HG02840 (cell line): Measurements from ENCODE around the gene DUSP16.
"Not testable (repeated sequence)": the region's sequence is repeated elsewhere in the genome, so short reads cannot be mapped to it uniquely, and the experiment has no call there.

Source experiments
- ATAC-seq: cut with Tn5 transposase; IDR thresholded peaks from one replicate; pipeline ENCODE4 v1.9.1; 2021; ENCODE audit warnings: mild to moderate bottlenecking, moderate library complexity, moderate number of reproducible peaks; ENCODE audit not compliant: unreplicated experiment, low FRiP score

Gene DUSP16

DNA sequence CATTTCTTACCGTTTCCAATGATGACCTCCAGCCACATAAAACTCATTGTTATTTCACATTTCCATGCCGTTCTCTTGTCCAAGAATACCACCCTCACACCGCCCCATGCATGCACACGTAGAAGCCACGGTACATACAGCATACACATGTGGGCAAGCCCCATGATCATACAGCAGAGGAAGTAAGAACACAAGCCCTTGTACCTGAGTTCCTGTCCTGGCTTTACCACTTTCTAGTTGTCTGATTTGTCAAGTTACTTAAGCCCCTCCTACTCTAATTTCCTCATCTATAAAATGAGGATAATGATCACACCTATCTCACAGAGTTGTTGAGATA, 59.9 kb downstream of the DUSP16 start:
- no peak for ATAC-seq

DNA sequence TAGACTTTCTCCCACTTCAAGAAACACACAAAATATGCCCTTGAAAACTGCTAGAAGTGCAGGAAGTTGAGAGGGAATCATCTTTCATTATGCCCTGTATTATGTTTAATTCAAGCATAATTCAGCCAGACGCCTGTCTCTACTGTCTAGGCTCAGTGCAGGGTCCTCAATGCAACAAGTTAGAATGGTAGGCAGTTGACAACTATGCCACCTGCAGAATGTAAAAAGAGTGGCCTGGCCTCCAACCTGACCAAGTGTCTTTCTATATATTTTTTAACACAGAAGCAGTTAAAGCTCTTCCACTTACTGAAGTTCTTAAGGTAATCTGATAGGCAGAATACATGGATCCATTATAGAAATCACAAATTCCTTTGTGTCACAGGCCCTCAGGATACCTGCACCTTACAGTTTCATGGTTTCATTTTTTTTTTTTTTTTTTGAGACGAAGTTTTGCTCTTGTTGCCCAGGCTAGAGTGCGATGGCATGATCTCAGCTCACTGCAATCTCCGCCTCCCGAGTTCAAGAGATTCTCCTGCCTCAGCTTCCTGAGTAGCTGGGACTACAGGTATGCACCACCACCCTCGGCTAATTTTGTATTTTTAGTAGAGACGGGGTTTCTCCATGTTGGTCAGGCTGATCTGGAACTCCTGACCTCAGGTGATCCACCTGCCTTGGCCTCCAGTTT, 60.4 kb downstream of the DUSP16 start:
- ATAC-seq = not testable (repeated sequence)

DNA sequence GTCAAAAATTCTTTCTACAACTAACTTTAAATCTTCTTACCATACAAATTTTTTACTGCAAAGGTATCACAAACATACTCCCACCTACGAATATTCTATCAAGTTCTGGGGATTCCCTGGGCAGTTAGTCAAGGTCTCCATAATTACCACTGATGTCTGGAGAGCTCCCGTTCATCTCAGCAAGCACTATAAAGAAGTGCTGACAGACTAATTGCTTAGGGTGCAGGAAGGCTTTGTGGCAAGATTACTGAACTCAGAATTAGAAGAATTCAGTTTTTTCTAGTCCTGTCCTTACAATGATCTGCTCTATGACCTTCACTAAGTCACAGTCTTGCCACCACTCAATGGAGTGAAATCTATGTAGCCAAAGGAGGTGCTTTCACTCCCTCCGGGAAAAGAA, 61.5 kb downstream of the DUSP16 start:
- ATAC-seq = no peak

DNA sequence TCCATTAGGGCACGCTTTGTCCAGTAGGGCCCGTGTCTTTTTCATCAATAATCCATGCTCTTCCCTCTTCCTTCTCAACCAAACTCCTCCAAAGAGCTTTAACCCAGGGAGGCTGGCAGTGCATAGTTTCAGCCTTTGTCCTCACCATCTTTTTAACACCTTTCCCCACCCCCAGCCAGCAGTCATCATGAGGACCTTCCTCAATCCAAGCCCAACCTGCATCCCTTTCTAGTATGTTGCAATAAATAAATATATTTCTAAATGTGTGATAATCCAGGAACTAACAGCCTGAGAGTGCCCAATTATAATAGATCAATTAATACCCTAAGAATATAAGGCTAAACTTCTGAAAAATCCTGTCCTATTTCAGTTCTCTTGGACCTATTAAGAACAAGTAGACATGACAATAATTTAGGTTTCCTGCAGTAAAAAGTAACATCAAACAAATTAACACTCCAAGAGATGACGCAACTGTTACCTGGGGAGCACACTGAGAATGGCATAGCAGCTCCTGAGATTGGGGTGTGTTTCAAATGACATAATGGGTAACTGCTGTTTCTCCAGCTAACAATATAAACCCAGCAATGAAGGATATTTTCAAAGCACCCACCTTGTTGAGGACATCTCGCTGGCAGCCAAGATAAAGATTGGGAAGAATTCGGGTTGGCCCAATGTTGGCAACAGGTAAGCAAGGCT, 62.6 kb downstream of the DUSP16 start:
- no peak for ATAC-seq

DNA sequence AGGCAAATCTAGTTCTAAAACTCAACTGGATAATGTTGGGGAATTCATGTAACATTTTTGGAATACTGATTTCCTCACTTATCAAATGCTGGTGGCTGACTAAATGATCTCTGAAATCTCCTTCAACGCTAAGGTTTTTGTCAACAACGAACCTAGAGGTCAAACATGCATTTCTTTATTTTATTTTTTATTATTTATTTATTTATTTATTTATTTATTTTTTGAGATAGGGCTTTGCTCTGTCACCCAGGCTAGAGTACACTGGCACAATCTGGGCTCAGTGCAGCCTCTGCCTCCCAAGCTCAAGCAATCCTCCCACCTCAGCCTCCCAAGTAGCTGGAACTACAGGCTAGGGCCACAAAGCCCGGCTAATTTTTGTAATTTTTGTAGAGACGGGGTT, 64.5 kb downstream of the DUSP16 start:
- ATAC-seq = no peak

DNA sequence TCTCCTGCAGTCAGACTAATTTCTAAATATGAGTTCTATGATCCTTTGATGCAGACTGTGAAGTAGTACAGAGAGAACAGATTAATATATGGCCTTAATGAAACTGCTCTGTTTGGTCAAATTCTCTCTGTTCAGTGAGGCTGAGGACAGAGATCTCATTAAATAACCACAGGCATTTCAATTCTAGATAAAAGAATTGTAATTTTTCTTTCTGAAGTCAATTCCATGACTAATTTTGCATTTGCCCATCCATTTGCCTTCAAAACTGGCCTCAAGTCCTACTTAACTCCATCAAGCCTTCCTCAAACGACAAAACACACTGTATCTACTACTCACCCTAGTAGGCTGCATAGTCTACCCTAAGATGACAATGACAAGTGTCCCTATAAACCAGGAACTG, 67.1 kb downstream of the DUSP16 start:
- ATAC-seq = no peak

DNA sequence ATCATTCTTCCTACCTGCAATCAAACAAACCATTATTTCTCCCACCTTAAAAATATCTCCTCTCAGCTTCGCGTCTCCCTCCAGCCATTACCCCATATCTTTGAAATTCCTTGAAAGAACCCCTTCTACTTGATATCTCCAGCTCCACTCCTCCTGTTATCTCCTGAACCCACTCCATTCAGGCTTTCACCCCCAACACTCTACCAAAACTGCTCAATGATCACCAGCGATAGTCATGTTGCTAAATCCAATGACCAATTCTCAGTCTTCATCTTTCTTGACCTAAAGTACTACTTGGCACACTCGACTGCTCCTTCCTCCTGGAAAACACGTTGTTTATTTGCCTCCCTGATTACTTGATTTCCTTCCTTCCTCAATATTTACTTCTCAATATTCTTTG, 70.1 kb downstream of the DUSP16 start:
- no peak for ATAC-seq

DNA sequence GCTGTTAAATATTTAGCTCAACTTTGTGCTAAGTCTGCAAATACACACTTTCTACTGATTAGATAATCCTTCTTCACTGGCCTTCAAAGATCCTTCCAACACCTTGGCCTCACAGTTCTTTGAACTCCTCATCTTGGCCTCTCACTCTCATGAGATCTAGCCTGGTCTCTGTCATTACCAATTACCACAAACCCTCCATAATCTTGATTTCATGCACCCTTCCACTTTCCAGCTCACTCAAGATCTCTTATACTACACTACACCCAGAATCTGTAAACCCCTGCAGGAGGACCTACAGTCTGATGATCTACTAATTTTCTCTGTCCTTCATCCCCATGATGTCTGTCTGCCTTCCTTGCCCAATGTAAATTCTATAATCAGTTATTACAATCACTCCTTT, 71.1 kb downstream of the DUSP16 start:
- ATAC-seq = no peak

DNA sequence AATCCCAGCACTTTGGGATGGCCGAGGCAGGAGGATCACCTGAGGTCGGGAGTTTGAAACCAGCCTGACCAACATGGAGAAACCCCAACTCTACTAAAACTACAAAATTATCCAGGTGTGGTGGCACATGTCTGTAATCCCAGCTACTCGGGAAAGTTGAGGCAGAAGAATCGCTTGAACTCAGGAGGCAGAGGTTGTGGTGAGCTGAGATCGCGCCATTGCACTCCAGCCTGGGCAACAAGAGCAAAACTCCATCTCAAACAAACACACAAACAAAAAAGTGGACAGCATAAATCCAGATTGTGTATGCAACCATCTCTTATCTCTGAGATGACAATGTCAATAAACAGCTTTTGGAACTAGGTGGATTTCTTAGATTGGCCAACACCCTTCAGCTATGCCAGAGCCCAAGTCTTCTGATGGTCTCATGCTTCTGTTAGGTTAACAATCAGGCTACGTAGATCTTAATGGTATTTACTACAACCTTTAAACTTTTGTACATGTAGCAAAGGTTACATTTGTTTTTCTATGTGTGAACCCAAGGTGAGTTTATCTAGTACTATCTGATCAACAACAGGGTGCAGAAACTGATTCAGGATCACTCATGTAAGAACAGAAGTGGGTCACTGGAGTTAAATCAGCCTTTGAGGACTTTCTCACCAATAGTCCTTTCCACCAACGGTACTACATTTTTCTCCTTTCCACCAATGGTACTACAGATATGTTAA, 73.7 kb downstream of the DUSP16 start:
- ATAC-seq = no peak

DNA sequence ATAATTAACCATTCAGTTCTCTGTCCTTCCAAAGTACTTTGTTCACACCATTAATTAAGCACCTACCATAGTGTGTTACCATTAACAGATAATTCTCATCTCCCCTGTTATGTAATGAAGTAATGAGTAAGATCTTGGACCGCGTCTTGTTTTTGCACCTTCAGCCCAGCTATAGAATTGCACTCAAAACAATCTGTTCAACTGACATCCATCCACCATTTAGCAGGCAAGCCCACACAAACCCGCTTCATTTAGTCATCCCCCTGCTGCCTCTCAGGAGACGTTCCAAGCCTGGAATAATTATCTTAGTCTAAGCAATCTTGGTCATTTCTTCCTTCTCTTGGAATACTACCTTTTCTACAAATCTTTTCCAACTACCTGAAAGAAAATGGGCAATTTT, 74.4 kb downstream of the DUSP16 start:
- ATAC-seq = no peak

DNA sequence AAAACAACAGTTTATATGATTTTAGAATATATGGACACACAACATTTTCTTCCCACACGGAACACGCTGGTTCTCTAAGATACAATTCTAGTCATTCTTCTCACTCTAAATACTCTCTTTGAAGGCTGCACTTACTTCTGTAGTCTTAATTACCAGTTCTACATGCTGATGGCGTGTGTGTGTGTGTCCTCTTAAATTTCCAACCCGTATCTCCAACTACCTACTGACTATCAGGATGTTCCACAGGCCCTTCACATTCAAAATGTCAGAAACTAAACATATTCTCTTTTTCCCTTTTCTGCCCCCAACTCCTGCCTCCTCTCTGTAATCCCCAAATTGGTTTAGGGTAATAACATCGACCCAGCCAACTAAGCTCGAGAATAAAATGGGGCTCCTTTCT, 75.2 kb downstream of the DUSP16 start:
- no peak for ATAC-seq

DNA sequence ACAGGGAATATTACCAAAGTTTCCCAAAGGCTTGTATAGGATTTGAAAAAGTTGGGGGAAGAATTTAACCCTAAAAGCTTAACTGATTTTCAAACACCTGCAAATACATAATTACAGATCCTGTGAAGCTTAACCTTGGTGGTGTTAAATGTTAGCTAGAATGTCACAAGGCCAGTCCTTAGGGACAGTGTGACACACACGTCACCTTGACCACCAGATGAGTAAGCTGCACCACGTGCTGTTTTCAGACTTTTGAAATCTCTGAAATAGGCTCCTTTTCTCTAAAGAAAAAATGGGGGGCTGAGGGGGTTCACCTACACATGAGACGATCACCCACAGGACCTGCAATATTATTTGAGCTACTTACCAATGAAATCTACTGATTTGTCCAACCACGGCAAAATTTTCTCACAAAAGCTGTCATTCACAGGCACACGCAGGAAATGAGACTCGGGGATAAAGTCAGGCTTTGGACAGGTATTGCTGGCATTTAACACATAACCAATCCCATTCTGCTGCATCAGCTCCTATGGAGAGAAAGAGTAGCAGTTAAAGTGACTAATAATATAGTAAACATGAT, 75.9 kb downstream of the DUSP16 start:
- peak; percentile 65 for ATAC-seq

DNA sequence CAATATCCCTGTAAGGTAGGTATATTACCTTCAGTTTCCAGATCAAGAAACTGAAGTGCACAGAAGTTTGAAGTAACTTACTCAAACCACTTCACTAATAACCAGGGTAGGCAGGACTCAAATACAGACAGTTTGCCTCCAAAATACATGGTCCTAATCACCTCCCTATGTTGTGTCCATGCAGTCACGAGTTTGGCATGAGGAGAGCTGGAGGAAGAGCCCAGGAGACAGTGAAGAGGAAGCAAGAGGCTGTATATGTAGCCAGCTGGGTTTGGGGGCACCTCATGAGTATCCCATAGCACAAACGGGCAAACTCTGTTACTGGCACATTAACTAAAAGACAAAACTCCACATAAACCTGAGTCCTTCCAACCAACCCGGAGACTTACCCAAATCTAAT, 79.2 kb downstream of the DUSP16 start:
- no peak for ATAC-seq

DNA sequence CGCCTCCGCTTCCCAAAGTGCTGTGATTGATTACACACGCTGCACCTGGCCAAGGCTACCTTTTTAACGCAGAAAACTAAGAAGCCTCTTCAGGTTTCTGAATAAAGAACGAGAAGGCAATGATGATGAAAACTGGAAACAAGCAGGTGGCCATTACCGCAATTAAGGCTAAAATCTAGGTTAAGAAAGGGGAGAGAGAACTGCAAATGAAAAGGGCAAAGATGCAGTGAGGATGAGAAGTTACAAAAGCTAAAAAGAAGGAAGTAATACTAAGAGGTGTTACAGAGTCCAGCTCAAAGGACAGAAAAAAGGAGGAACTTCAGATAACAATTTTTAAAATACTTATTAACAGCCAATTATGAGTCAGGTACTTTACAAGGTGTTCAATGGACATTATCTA, 79.7 kb downstream of the DUSP16 start:
- no peak for ATAC-seq

DNA sequence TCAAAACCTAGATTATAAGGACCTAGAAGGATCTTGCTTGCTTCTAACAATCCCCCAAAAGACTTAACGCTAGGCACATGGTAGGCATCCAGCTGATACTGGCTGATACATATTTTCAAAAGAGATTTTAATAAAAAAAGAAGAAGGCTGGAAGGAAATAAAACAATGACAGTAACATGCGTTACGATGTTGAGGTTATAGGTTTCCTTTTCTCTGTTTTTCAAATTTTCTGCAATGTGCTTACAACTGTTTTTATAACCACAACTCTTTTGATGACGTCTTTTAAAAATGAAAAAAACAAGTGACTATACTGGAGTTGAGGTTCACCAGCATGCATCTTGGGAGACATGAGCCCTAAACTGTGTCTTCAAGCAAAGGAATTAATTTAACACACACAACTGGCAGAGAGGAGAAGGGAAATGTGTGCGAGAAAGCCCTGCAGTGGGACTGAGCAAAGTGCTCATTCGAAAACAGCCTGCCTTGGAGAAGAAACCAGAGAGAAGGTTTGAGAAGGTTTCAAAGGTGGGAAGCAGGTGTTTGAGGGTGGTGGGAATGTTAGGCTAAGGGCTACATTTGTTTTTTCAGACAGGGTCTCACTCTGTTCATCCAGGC, 80.4 kb downstream of the DUSP16 start:
- no peak for ATAC-seq

DNA sequence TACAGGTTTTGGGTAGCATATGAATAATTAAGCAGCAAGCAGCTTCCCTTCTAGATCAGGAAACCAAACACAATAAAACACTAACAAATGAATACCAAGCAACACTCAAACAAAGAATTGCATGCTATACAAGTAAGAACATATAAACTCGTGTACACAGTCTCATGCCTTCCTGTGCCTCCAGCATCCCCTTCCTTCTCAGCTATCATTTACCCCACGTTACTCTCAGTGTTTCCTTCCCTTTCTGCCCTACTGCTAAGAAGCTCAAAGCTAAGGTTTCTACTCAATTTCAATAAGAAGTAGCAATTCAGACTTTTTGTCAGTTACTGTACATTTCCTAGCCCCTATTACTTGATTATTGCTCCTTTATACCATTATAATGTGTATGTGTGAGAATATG, 81.0 kb downstream of the DUSP16 start:
- ATAC-seq = no peak

DNA sequence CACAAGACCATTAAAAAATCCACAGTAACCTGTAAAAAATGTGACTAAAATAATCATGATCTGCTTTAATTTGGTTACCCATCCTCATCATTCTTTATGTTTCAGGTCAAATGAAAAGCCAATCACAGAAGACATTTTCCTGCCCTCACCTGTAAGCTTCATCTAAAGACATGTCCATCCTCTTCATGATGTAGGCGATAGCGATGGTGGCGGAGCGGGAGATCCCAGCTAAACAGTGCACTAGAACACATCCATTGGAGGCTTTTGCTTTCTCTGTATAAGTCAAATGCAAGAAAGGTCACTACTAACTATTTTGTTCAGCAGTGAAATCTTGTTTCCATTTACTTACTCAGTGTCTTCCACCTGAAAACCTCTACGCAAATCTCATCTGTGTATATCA, 82.6 kb downstream of the DUSP16 start:
- ATAC-seq = no peak

DNA sequence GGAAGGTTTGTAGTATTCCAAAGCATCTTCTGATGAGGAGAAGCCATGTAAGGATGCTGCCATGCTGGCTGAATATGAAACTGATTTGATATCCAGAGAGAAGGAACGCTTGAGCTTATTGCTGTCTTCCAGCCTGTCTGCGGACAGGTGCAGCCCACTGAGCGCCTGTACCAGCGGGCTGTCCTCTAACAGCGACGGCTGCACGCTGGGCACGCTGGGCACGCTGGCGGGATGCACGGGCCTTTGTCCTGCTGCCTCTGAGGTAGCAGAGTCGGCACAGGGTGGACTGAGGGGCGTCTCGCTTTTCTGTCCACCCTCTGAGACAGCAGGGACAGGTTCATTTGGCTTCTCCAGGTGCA, 85.2 kb downstream of the DUSP16 start:
- no peak for ATAC-seq

DNA sequence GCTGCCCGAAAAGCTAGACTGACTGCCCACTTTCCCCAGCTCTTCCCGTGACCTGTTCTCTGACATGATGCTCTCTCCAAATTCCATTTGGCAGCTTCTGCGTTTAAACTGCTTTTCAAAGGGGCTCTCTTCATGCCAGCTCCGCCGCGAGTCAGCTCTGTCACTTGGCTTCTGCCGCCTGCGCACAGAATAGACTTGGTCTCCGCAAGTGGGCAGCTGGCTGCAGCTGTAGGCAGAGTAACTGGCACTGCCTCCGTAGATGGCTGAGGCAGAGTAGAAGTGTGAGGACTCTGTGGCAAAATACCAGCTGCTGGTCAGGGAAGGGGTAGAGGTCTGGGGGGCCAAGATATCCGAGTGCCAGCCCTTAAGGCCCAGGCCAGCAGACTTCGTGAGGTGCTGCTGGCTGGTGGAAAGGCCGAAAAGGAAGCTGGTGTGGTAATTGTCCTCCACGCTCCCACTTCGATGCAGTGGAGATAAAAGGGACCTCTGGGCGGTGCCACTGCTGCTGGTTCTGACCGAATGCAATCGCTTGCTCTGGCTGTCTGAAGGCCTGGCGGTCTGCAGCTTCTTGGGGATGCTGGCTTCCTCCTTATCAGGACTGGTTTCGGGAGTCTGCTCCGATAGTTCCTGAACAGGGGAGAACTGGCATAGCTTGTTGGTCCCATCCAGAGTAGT, 85.7 kb downstream of the DUSP16 start:
- ATAC-seq = no peak

DNA sequence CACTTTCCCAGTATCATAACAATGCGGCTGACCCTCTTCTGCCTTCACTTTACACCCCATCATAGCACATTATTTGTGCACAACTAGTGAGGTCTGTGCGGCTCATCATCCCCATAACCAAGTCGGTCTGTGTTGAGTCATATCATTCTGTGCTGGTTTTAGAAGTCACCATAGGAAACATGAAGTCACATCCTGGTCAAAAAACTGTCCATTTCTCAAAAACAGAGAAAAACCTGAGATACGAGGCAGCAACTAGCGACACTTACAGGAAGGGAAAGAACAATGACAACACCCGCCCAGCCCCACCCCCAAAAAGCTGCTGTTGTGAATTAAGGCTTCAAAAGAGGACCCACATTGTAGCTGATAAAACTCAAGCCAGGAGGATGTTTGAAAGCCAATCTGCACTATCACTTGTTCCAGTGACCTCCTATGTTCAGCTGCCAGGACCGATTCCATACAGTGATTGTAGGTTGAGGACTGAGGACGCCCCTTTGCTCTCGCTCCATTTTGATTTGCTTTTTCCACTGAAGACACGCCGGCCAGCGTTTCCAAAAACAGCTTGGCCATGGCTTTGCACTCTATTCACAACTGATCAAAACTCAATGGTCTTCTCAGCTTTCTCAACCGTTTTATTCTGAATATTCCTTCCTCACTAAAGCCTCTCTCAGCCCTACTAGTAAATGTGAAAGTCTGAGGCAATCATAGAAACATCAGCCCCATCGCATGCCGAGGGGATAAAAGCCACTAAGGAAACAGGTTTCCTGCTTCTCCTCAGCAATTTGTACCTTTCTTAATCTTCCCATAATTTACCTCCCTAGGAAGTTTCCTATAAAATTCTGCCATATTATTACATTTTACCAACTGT, 87.5 kb downstream of the DUSP16 start:
- ATAC-seq = peak; percentile 86
